GM21825 (cell line): Measurements from ENCODE around the gene SNX13.

Source experiments
- ATAC-seq: cut with Tn5 transposase; IDR thresholded peaks from one replicate; pipeline ENCODE4 v1.9.1; 2021; ENCODE audit warnings: mild to moderate bottlenecking, moderate library complexity; ENCODE audit not compliant: unreplicated experiment

The SNX13 gene

DNA sequence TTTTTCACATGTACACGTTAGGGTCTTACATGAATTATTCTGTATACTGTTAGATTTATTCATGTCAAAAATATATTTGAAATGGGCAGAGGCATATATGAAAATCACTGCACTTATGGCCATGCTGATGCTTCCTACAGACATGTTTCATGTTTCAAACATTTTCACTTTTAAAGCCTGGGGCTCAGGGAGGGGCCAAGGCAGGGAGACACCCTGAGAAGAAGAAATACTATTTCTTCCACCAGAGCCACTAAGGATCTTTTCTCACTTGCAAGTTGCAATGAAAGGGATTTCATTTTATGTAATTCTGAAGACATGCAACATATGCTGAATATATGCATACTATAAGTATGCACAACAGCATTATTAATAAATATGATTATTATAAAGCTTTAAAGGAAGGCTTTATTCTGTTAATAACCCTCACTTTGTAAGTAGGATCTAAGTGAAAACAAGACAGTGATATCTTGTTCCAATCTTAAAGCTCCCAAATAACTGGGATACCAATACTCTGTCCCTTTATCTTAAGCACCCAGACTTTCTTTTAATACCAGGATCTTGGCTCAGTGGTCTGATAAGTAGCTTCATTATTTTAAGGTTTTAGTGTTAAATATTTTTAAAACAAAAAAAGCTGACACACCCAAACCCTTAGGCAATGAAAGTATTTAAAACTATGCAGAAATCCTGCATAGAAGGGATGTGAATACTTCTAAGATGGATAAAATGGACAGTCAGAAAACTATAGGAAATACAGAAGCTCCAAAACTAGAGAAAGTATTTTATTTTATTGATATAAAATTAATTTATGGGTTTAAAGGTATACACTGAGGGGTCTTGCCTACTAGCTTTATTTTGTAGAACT, 148.0 kb downstream of the SNX13 start:
- no peak for ATAC-seq

DNA sequence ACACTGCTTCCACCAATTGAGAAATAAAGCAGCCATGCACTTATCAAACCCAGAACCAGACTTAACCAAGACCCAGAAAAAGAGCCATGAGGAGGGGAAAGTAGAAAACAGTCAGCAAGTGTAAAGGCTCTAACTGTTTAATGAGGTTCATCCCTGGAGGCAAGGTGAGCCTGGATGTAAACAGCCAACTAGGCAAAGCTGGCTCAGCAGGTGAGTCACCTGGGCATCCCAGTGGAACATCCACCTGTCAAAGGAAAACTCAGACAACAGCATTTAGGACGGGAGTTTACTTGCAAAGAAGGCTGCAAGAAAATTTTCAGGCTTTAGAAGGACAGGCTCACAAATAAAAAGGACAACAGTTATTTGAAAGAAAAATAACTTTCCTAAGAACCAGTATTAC, 153.0 kb downstream of the SNX13 start:
- ATAC-seq: no peak

- no peak for ATAC-seq
These were observed 153.9 kb downstream of the SNX13 start for GRCh38 chr7:17786314-17786852.

DNA sequence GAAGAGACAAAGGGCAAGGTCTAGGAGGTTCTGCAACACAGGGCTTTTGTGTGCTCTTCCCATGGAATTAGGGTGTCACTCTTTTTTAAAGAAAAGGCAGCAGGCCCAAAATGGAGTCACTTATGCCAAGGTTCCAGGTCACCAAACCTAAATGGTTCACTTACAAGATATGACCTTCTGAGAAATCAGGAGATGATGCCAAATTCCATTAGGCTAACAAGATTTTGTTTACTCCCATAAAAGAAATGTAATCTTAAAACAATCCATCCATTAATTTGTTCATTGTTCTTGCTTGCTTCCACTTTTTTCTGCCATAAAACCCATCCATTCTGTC, 158.1 kb downstream of the SNX13 start:
- ATAC-seq: no peak

DNA sequence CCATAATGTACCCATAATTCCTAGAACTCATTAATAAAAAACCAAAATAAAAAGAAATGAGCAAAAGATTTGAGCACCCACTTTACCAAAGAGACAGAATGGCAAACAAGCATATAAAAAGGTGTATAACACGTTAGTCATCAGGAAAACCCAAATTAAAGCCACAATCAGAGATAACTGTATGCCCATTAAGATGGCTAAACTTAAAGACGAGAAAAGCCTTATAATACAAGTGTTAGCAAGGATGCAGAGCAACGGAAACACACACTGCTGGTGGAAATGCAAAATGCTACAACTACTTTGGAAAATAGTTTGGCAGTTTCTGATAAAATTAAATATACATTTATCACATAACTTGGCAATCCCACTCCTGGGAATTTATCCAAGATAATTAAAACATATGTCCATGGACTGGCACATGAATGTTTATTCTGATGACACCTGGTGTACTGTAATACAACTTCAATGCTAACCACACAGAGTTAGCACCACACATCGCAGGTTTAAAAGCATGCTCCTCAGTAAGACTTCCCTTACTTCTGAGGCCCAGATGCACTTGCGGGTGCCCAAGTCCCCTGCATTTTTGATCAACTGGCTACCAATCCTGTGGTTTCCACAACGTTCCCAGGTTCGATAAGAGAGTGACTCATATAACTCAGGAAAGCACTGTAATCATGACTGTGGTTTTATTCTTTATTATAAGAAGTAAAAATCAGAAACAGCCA, 158.6 kb downstream of the SNX13 start:
- no peak for ATAC-seq

- ATAC-seq: no peak
These were observed 160.9 kb downstream of the SNX13 start for GRCh38 chr7:17779381-17779780.

DNA sequence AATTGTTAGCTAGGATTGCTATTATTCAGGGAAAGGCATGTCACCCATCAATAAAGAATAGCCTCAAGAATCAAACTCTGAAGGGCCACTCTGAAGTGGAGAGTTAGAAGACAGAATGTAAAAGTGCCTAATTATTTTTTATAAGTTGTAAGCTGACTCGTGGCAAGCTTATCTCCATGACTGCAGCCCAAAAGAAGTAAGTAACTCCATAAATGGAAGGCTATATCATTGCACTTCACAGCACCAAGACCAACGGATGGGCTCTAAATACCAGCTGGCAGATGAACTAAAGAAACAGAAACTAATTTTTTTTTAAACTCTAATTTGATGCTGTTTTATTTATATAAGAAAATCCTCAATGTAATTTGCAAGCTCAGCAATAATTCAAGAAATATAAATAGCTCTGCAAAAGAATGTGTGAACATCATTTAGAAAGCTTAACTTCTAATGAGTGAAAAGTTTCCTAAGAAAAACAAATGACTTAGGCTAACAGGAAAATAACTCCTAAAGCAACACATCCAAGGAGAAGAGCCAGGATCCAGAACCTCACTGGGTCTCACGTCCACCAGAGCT, 165.5 kb downstream of the SNX13 start:
- no peak for ATAC-seq

DNA sequence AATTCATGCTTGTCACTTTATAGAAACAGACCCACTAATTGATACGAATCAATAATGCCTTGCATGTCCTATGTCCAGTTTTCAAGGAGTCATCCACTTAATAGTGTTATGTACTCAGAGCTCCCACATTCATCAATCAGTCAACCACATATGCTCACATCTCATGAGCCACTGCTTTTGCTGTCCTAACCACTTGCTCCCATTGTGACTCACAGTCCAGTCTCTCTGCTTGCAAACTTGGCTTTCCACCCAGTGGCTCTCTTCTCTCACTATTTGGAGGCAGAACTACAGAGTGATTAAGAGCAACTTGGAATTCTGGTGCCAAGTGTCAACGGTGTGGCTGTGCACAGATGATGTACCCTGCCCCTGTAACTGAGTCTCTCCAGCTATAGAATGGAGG, 166.0 kb downstream of the SNX13 start:
- no peak for ATAC-seq

GRCh38 chr7:17773289-17773626, 167.0 kb downstream of the SNX13 start:
- ATAC-seq: no peak

- no peak for ATAC-seq
These were observed 167.6 kb downstream of the SNX13 start for GRCh38 chr7:17772581-17773288.

DNA sequence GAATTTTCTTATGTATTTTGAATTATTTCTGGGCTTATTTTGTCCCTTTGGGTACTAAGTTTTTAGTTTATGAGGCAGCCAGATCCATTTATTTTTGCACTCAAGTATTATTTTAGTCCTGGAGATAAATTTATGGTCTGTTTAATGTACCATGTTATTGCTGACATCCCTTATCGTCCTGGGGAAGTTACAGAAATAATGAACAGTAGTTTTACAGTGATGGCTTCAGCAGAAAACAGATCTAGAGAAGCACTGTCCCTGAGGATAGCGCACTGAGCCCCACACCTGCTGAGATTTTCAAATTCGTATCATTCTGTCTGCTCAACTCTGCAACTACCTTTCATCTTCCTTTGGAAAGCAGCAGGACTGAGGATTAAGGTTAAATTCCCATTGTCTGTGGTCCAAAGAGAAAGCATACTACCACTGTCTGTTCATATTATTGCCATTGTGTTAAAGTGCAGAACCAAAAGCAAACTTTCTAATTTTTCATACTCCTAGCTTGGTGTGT, 168.3 kb downstream of the SNX13 start:
- ATAC-seq: no peak

DNA sequence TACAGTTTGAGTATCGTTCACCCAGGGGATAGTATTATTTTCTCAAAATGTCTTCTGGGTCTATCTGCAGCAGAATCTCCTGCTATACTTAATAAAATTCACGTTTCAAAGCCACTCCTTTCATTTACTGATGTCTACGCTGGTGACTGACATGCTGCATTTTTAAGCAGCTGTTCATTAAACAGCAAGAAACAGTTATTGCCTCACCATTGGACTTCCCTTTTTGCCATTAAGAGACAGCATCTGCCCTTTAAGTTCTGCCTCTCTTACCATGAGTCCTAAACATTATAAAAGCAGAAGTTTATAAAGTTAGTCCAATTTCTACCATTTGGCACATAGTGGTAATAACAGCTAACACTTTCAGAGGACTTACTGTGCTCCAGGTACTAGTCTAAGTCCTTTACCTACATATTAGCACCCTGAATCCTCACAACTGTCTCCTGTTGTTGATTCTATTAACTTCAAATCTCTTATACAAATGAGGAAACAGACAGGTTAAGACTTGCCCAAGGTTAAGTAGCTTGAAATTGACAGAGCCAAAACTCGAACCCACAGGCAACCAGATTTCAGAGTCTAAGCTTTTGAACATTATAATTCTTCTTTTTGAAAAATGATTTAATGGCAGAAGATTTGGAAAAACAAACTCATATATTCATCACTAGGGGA, 169.5 kb downstream of the SNX13 start:
- ATAC-seq: no peak

- ATAC-seq: peak; percentile 61
These were observed 170.4 kb downstream of the SNX13 start for GRCh38 chr7:17769918-17770317.

- ATAC-seq: no peak
These were observed 182.3 kb downstream of the SNX13 start for GRCh38 chr7:17758008-17758407.

- ATAC-seq: no peak
These were observed 194.2 kb downstream of the SNX13 start for GRCh38 chr7:17746020-17746530.

DNA sequence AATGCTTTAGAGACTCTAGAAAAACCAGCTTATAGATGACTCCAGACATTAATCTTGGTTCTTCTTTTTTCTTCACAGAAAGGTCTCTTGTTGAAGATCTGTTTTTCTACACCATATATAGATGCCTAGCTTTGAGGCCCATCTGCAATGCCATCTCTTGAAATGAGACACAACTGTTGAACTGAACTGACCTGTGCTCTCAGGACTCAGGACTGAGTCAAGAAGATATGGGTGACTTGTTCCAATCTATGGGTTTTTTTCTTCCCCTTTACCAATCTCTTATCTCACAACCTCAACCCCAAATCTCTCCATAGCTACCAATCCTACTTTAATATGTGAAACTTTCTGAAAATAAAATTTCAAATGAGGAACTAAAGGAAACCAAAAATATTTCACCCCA, 194.7 kb downstream of the SNX13 start:
- no peak for ATAC-seq

DNA sequence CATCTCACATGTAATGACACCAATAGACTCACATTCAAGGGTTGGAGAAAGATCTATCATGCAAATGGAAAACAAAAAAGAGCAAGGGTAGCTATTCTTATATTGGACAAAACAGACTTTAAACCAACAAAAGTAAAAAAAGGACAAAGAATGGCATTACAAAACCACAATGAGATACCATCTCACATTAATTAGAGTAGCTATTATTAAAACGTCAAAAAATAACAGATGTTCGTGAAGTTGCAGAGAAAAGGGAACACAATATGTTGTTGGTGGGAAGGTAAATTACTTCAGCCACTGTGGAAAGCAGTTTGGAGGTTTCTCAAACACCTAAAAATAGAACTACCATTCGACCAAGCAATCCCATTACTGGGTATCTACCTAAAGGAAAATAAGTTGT, 197.0 kb downstream of the SNX13 start:
- ATAC-seq: no peak

- ATAC-seq: no peak
These were observed 198.9 kb downstream of the SNX13 start for GRCh38 chr7:17741426-17741825.
